HL-60/S4 (cell line): ENCODE measurements around the gene LRMDA.
"Not testable (repeated sequence)": the region's sequence is repeated elsewhere in the genome, so short reads cannot be mapped to it uniquely, and the experiment has no call there.

Source experiments
- in situ Hi-C: fragments of 300-500 bp; cut with MboI; formaldehyde crosslinking; loops from 2 replicates; pipeline ENCODE4 v1.14.3; 2022; ENCODE audit warnings: low sequenced_read_pairs

The LRMDA gene

DNA sequence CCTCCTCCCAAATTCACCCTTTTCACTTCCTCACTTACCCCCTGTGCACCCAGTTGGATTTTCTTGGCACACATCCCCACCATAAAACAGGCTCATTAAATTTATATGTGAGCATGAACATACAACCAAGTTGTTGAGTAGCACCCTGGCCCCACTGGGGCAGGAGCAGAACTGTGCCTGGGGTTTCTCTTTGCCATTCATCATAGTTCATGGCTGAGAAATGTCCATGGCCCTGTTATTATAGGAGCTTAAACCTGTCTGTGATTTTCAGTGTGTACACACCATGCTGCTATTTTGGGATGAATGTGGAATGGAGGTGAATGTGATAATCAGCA lies 618.8 kb downstream of the LRMDA start:
- in situ Hi-C loops = no loop called here

DNA sequence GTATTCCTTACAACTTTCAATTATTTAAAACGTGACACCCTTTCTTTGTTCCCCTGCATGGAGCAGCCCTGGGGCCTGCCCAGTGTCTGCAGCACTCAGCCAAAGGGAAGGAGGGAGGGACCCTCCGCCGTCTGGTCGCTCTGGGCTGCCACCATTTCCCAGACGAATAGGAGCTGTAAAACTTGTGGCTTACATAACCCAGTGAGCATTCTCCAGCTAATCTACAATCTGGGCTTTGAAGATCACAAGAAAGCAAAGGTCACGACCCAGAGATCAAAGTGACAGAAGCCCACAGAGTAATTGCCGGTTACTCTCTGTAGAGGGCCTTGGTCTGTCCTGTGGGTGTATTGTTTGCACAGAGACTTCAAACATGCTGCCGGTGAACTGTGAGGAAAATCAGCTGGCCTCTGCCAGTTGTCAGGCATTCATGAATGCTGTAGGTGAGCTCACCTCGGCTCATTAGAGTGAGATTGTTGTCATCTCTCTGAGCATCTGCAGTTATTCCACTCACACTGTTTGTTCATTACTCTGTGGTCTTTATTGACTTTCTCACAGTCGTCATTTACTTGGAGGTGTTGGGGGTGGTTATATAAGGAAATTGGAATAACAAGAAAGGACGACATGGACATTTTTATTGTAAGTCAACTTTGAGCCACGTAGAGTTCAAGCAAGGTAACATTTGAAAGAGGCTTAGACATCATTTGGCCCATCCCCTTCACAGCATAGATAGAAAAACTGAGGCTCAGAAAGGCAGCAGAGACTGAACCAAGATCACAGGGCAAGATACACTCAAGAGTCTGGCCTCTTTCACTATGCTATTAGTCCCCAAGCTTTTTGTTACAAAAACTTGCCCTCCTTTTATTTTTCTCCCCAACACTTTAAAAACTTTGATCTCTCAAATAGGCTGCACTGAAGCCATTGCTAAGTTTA lies 619.8 kb downstream of the LRMDA start:
- in situ Hi-C loops = no loop called here

GRCh38 chr10:76052682-76053503 lies 621.5 kb downstream of the LRMDA start:
- in situ Hi-C loops = no loop called here

- in situ Hi-C loops = no loop called here
Measured at GRCh38 chr10:76055466-76055865, 624.0 kb downstream of the LRMDA start.

DNA sequence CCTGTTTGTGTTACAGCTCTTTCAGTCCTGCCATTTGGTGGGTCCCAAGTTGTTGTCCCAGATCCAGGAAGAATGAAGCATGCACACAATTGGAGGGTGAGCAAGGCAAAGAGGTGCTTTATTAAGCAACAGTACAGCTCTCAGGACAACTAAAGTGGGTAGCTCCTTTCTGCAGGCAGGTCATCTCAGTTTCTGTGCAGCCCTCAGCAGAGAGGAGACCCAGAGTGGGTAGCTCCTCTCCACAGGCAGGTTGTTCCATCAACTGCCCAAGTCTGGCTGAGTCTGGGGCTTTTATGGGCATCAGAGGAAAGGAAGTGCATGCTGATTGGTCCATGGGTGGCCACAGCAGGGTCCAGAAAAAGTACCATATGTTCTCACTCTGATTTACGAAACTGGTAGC lies 624.5 kb downstream of the LRMDA start:
- in situ Hi-C loops = no loop called here

- in situ Hi-C loops = not testable (repeated sequence)
Measured at GRCh38 chr10:76060993-76061392, 629.6 kb downstream of the LRMDA start.

DNA sequence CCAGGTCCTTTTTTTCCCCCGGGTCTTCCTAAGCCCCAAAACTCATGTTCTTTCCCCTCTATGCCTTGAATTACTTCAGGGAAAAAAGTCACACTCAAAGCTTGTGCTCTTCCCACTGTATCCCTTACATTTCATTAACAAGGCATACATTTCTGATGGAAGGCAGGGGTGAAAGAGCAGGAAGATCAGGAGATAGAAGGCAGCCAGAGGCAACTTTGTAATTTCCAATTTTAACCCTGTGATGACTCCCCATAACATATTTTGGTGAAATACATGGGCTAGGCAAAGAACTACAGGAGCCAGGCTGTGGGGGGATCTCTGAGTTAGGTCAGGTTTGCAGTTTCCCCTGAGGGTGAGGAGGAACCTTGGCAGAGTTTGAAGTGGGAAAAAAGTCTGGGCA lies 635.0 kb downstream of the LRMDA start:
- in situ Hi-C loops = no loop called here

DNA sequence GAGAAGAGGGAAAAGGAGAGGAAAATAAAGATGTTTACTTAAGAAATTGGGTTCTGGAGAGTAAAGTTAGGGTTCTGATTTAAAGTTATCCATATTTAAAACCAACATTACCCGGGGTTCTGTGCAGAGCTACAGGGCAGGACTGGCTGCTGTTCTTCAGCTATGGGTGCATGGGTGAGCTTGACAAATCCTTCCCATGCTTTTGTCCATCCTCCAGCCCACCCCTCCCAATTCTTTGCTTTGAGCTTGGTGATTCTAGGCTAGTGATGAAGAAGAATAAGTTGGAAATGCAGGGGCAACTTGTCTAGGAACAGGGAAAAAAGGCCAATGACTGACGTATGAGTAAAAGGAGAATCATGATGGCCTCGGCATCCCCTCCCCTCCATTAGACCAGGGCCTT lies 636.0 kb downstream of the LRMDA start:
- in situ Hi-C loops = no loop called here

GRCh38 chr10:76068856-76069255 lies 637.4 kb downstream of the LRMDA start:
- in situ Hi-C loops = no loop called here

DNA sequence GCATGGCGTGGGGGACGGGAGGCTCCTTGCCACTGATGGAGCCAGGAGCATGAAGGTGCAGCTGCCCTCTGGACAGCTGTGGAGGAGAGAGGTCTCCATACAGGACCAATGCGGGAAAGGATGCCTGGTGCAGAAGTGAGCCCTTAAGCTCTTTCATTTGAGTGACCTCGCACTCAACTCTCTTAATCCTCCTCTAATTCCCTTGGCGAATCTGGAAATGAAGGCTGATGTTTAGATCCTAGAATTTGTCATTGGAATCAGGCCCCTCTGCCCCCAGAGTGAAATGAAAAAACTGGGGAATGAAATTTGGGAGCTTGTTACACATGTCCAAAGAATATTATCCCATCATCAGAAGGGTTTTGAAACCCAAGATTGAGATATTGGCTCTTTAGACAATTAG lies 639.5 kb downstream of the LRMDA start:
- in situ Hi-C loops = no loop called here

- in situ Hi-C loops = no loop called here
Measured at GRCh38 chr10:76071653-76072365, 640.4 kb downstream of the LRMDA start.

DNA sequence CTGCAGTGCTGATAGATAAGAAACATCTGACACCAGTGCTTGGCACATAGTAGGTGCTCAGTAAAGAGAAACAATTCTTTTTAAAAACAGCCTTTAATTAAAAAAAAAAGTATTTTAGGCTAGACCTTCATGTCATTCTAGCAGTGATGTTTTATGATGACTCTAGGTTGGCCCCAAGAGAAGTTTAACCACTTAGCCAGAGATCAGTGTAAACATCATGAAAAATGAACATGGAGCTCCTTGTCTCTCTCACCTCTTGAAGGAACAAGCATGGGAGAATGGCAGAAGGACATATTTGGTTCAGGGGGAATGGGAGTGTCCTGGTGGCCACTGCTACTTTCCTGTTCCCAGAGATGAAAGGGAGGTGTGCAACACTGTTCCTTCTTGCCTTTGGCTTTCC lies 641.0 kb downstream of the LRMDA start:
- in situ Hi-C loops = no loop called here

DNA sequence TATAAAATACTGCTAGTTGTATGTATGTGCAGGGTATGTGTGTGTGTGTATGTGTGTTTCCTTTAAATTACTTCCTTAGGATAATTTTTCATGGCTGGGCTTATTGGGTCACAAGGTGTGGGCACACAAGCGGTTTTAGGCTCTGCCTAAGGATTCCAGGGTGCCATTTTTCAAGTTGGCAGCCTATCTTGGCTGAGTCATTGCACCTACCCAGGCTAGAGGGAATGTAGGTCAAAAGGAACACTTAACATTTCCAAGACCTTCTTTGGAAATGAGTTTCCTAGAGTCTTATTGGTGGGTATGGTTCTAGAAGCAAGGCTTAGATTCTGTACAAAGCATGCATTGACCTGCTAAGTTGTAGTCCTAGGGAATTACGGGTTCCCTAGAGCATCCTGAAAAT lies 642.1 kb downstream of the LRMDA start:
- in situ Hi-C loops = no loop called here

DNA sequence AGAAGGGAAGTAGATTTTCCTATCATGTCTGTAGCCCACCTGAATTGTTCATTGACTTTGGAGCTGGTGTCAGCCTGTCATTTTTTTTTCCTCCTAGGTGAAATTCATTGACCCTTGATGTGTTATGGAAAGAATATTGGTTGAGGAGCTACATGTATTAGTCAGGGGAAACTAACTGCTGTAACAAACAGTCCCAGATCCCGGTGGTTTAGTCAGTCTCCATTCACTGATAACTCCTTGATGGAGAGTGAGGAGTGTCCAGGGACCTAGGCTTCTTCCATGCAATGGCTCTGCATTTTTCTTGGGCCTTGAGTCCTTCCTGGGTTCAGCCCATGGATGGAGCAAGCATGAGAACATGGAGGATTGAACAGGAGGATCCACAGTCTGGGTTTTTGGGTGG lies 643.2 kb downstream of the LRMDA start:
- in situ Hi-C loops = no loop called here

DNA sequence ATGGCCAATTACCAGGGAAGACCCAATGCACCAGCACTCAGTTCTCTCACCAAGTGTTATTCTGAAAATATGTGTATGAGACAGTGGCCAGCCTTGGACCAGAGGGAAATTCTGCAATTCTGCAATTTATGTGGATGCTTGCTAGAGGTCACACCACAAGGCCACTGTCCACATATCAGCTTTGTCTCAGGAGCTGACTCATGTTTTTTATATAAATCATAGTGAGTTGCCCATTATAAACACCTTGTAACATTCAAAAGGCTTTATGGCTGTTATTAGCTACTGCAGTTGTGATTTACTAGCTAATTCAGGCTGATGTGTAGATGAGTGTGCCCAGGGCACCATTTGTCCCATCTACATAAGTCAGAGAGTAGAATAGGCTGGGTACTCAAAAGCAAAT lies 649.0 kb downstream of the LRMDA start:
- in situ Hi-C loops = no loop called here

GRCh38 chr10:76080991-76081390 lies 649.6 kb downstream of the LRMDA start:
- in situ Hi-C loops = no loop called here

- in situ Hi-C loops = no loop called here
Measured at GRCh38 chr10:76082232-76082631, 650.8 kb downstream of the LRMDA start.

DNA sequence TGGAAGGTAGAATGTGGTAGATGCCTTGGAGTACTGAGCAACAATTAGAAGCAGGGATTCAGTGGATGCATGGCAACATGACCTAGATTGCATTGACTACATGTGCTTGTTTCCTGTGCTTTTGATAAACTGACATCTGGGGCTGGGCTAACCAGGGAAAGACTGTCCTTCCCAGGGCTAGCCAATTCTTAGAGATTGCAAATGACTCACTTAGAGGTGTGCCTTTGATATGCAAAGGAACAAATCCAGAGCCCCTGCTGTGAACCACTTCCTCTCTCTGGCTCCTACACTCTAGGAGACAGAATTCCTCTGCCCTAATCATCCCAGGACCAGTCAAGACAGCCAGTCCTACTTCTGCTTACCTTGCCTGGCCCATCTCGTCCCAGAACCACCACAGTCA lies 651.5 kb downstream of the LRMDA start:
- in situ Hi-C loops = no loop called here

- in situ Hi-C loops = no loop called here
Measured at GRCh38 chr10:76085002-76085816, 653.8 kb downstream of the LRMDA start.

DNA sequence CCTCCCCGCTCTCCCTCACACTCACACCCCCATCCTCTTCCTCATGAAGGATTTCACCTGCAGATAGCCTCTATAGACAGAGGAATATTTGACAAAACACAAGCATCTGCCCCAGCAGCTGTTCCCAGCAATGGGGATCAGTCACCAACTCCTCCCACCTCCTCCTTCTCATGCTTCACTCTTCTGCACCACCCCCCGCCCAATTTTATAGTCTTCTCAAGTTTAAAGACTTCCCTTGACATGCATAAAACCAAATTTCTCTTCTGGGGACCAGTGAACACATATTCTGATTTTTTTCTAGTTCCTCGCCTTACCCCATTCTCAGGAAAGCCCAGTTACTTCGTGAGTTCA lies 654.4 kb downstream of the LRMDA start:
- in situ Hi-C loops = no loop called here
